Mesendoderm (in vitro differentiated cells): ENCODE data around the gene MS4A18.

ENCODE experiments used
- DNase-seq: peaks from one replicate; pipeline ENCODE4 v3.0.0; 2013
- H2AK5ac ChIP-seq: 2 replicates; pipeline ENCODE4 v1.6.1; 2013; ENCODE audit warnings: low read length, inconsistent platforms
- H2BK120ac ChIP-seq: 2 replicates; pipeline ENCODE4 v1.6.1; 2013; ENCODE audit warnings: low read depth, mild to moderate bottlenecking, low read length, moderate library complexity, mixed read lengths
- H2BK15ac ChIP-seq: replicated peaks from 2 replicates; pipeline ENCODE4 v1.6.1; 2013; ENCODE audit warnings: low read depth, mild to moderate bottlenecking, moderate library complexity
- H2BK5ac ChIP-seq: 2 replicates; pipeline ENCODE4 v1.6.1; 2013; ENCODE audit warnings: low read length, inconsistent platforms
- H3K18ac ChIP-seq: 2 replicates; pipeline ENCODE4 v1.6.1; 2013; ENCODE audit warnings: mild to moderate bottlenecking, low read length, mixed read lengths
- H3K23ac ChIP-seq: one replicate; pipeline ENCODE4 v1.6.1; 2013; ENCODE audit warnings: low read length
- H3K27ac ChIP-seq: 2 replicates; pipeline ENCODE4 v1.5.1; 2013; ENCODE audit warnings: low read depth, mild to moderate bottlenecking, inconsistent platforms, low read length, moderate library complexity
- H3K27me3 ChIP-seq: 2 replicates; pipeline ENCODE4 v1.6.1; 2013; ENCODE audit warnings: low read length, control low read depth, mild to moderate bottlenecking, inconsistent platforms; ENCODE audit not compliant: insufficient read depth, poor library complexity
- H3K36me3 ChIP-seq: 2 replicates; pipeline ENCODE4 v1.6.1; 2013; ENCODE audit warnings: low read length, inconsistent platforms; ENCODE audit not compliant: control insufficient read depth, insufficient read depth
- H3K4ac ChIP-seq: one replicate; pipeline ENCODE4 v1.6.1; 2013; ENCODE audit warnings: low read depth, mild to moderate bottlenecking, low read length, moderate library complexity
- H3K4me1 ChIP-seq: 2 replicates; pipeline ENCODE4 v1.6.1; 2013; ENCODE audit warnings: low read depth, low read length, inconsistent platforms; ENCODE audit not compliant: control insufficient read depth
- H3K4me2 ChIP-seq: 2 replicates; pipeline ENCODE4 v1.6.1; 2013; ENCODE audit warnings: low read length
- H3K4me3 ChIP-seq: 2 replicates; pipeline ENCODE4 v1.5.1; 2013; ENCODE audit warnings: mild to moderate bottlenecking, low read length
- H3K56ac ChIP-seq: one replicate; pipeline ENCODE4 v1.6.1; 2013; ENCODE audit warnings: low read length
- H3K79me1 ChIP-seq: 2 replicates; pipeline ENCODE4 v1.6.1; 2013; ENCODE audit warnings: low read length, inconsistent platforms
- H3K79me2 ChIP-seq: 2 replicates; pipeline ENCODE4 v1.6.1; 2013; ENCODE audit warnings: mild to moderate bottlenecking, low read length; ENCODE audit not compliant: control insufficient read depth, insufficient read depth
- H3K9ac ChIP-seq: 2 replicates; pipeline ENCODE4 v1.6.1; 2013; ENCODE audit warnings: low read length, inconsistent platforms
- H4K5ac ChIP-seq: one replicate; pipeline ENCODE4 v1.6.1; 2013; ENCODE audit warnings: low read length
- H4K8ac ChIP-seq: one replicate; pipeline ENCODE4 v1.6.1; 2013; ENCODE audit warnings: low read depth, mild to moderate bottlenecking, control low read depth, low read length, moderate library complexity
- WGBS: extraction: QIAGEN DNeasy Blood & Tissue Kit; methylation state at CpG from one replicate; pipeline ENCODE4 v1.1.7; 2013; ENCODE audit warnings: low lambda C conversion rate, missing lambda C conversion rate; ENCODE audit not compliant: insufficient coverage; ENCODE audit errors: extremely low coverage; 5-methylcytosine and 5-hydroxymethylcytosine counted together

Gene MS4A18

GRCh38 chr11:60769273-60769672 is 44.8 kb downstream of the MS4A18 start:
- H3K27ac ChIP-seq = no peak overlapping the region
- no peak overlapping the region for H3K4me2 ChIP-seq
- H3K4me3 ChIP-seq = no peak overlapping the region
- H4K8ac ChIP-seq = no peak overlapping the region
- peak; percentile 7 for DNase-seq
- H3K79me1 ChIP-seq = no peaks in the 10 kb centered on the region
- no CpG with 5 or more reads among the region's 4 CpGs for WGBS
- H3K23ac ChIP-seq = no peak overlapping the region
- no peak overlapping the region for H3K18ac ChIP-seq
- no peaks in the 10 kb centered on the region for H3K4me1 ChIP-seq
- H2BK15ac ChIP-seq = no peak overlapping the region
- no peaks in the 10 kb centered on the region for H3K36me3 ChIP-seq
- no peak overlapping the region for H4K5ac ChIP-seq
- H2BK120ac ChIP-seq = no peak overlapping the region
- H3K4ac ChIP-seq = no peak overlapping the region
- no peak overlapping the region for H2AK5ac ChIP-seq
- no peak overlapping the region for H3K56ac ChIP-seq
- H3K27me3 ChIP-seq = no peaks in the 10 kb centered on the region
- no peaks in the 10 kb centered on the region for H3K79me2 ChIP-seq
- no peak overlapping the region for H3K9ac ChIP-seq
- H2BK5ac ChIP-seq = no peak overlapping the region

- Histone ChIP-seq H3K4me2 (no peak overlapping the region), H3K79me1 (no peaks in the 10 kb centered on the region), H3K36me3 (no peaks in the 10 kb centered on the region), H4K5ac (no peak overlapping the region), H3K4me1 (no peaks in the 10 kb centered on the region), H2BK120ac (no peak overlapping the region), H4K8ac (no peak overlapping the region), H2BK15ac (no peak overlapping the region), H3K23ac (no peak overlapping the region), H3K27ac (no peak overlapping the region), H3K4me3 (no peak overlapping the region), H3K9ac (no peak overlapping the region), H3K79me2 (no peaks in the 10 kb centered on the region), H3K27me3 (no peaks in the 10 kb centered on the region), H3K4ac (no peak overlapping the region), H2AK5ac (no peak overlapping the region), H3K18ac (no peak overlapping the region), H3K56ac (no peak overlapping the region), H2BK5ac (no peak overlapping the region)
- no CpG with 5 or more reads among the region's 11 CpGs for WGBS
- no peak for DNase-seq
Measured at GRCh38 chr11:60769811-60770210, 45.3 kb downstream of the MS4A18 start.

- Histone ChIP-seq H3K18ac (no peak overlapping the region), H3K4ac (no peak overlapping the region), H3K23ac (no peak overlapping the region), H3K79me1 (no peaks in the 10 kb centered on the region), H3K79me2 (no peaks in the 10 kb centered on the region), H3K9ac (no peak overlapping the region), H3K4me3 (no peak overlapping the region), H2BK5ac (no peak overlapping the region), H3K56ac (no peak overlapping the region), H4K8ac (no peak overlapping the region), H4K5ac (no peak overlapping the region), H3K27me3 (no peaks in the 10 kb centered on the region), H2BK15ac (no peak overlapping the region), H3K27ac (no peak overlapping the region), H3K4me1 (no peaks in the 10 kb centered on the region), H3K36me3 (no peaks in the 10 kb centered on the region), H2BK120ac (no peak overlapping the region), H2AK5ac (no peak overlapping the region), H3K4me2 (no peak overlapping the region)
- no CpG with 5 or more reads among the region's 4 CpGs for WGBS
- DNase-seq = no peak
Measured at GRCh38 chr11:60771146-60771545, 46.6 kb downstream of the MS4A18 start.

GRCh38 chr11:60771879-60772525 is 47.5 kb downstream of the MS4A18 start:
- no CpG with 5 or more reads among the region's 16 CpGs for WGBS
- no peak overlapping the region for H3K9ac ChIP-seq
- H4K5ac ChIP-seq = no peak overlapping the region
- H3K23ac ChIP-seq = no peak overlapping the region
- no peak overlapping the region for H2BK120ac ChIP-seq
- H3K4me1 ChIP-seq = no peaks in the 10 kb centered on the region
- H3K56ac ChIP-seq = no peak overlapping the region
- no peak overlapping the region for H3K4me2 ChIP-seq
- peak; percentile 11 for DNase-seq
- H2AK5ac ChIP-seq = no peak overlapping the region
- H3K36me3 ChIP-seq = no peaks in the 10 kb centered on the region
- H3K4me3 ChIP-seq = no peak overlapping the region
- H2BK5ac ChIP-seq = no peak overlapping the region
- no peak overlapping the region for H3K4ac ChIP-seq
- no peaks in the 10 kb centered on the region for H3K27me3 ChIP-seq
- no peaks in the 10 kb centered on the region for H3K79me2 ChIP-seq
- no peak overlapping the region for H3K27ac ChIP-seq
- no peaks in the 10 kb centered on the region for H3K79me1 ChIP-seq
- no peak overlapping the region for H4K8ac ChIP-seq
- no peak overlapping the region for H2BK15ac ChIP-seq
- H3K18ac ChIP-seq = no peak overlapping the region

GRCh38 chr11:60772666-60773065 is 48.1 kb downstream of the MS4A18 start:
- Histone ChIP-seq H3K79me2 (no peaks in the 10 kb centered on the region), H4K8ac (no peak overlapping the region), H3K9ac (no peak overlapping the region), H2AK5ac (no peak overlapping the region), H2BK5ac (no peak overlapping the region), H2BK120ac (no peak overlapping the region), H3K56ac (no peak overlapping the region), H3K27ac (no peak overlapping the region), H3K4ac (no peak overlapping the region), H3K23ac (no peak overlapping the region), H3K4me3 (no peak overlapping the region), H3K18ac (no peak overlapping the region), H3K27me3 (no peaks in the 10 kb centered on the region), H3K79me1 (no peaks in the 10 kb centered on the region), H3K4me2 (no peak overlapping the region), H2BK15ac (no peak overlapping the region), H3K4me1 (no peaks in the 10 kb centered on the region), H3K36me3 (no peaks in the 10 kb centered on the region), H4K5ac (no peak overlapping the region)
- no CpG with 5 or more reads among the region's 8 CpGs for WGBS
- no peak for DNase-seq

- no peaks in the 10 kb centered on the region for H3K36me3 ChIP-seq
- H2AK5ac ChIP-seq = no peak overlapping the region
- H3K56ac ChIP-seq = no peak overlapping the region
- no CpG with 5 or more reads among the region's 13 CpGs for WGBS
- no peak overlapping the region for H3K23ac ChIP-seq
- no peak overlapping the region for H3K4me3 ChIP-seq
- H3K9ac ChIP-seq = no peak overlapping the region
- no peak for DNase-seq
- no peak overlapping the region for H3K27ac ChIP-seq
- H2BK120ac ChIP-seq = no peak overlapping the region
- H3K4me2 ChIP-seq = no peak overlapping the region
- no peak overlapping the region for H3K4ac ChIP-seq
- H3K18ac ChIP-seq = no peak overlapping the region
- no peaks in the 10 kb centered on the region for H3K79me2 ChIP-seq
- H3K79me1 ChIP-seq = no peaks in the 10 kb centered on the region
- no peak overlapping the region for H2BK15ac ChIP-seq
- no peaks in the 10 kb centered on the region for H3K27me3 ChIP-seq
- no peak overlapping the region for H4K8ac ChIP-seq
- H4K5ac ChIP-seq = no peak overlapping the region
- no peaks in the 10 kb centered on the region for H3K4me1 ChIP-seq
- no peak overlapping the region for H2BK5ac ChIP-seq
Measured at GRCh38 chr11:60774726-60775125, 50.2 kb downstream of the MS4A18 start.
